GM12873 (cell line): ENCODE results near the gene MUSK.

Experiments used
- CTCF ChIP-seq: IDR thresholded peaks from 2 replicates; pipeline ENCODE4 v1.5.1; 2012; ENCODE audit warnings: low read depth, mild to moderate bottlenecking, moderate library complexity, low read length, control low read depth; ENCODE audit not compliant: insufficient read depth; ENCODE audit errors: missing control alignments

MUSK gene

DNA sequence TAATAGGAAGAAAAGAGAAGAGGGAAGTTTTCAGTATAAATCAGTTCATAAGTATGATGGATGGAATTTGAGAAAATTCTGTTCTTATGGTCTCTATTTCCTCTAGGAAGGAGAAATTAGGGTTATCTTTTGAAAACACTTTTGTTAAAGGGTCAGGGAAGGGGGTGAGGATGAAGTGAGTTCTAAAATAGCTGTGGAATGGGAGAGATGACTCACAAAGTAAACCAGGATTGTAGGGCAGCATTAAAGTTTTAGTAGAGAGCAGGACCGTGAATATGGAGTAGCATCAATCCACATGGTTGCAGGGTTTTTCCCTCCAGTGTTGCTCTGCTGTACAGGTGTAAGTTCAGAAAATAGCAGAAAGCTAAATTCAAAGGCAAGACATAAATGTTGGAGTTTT lies 32.4 kb downstream of the MUSK start:
- TF ChIP-seq CTCF = no peak

- TF ChIP-seq CTCF = no peak
Observed at GRCh38 chr9:110703669-110704068, 35.1 kb downstream of the MUSK start.

- TF ChIP-seq CTCF = no peak
Observed at GRCh38 chr9:110707419-110707818, 38.8 kb downstream of the MUSK start.

- TF ChIP-seq CTCF = no peak
Observed at GRCh38 chr9:110710420-110710819, 41.8 kb downstream of the MUSK start.

DNA sequence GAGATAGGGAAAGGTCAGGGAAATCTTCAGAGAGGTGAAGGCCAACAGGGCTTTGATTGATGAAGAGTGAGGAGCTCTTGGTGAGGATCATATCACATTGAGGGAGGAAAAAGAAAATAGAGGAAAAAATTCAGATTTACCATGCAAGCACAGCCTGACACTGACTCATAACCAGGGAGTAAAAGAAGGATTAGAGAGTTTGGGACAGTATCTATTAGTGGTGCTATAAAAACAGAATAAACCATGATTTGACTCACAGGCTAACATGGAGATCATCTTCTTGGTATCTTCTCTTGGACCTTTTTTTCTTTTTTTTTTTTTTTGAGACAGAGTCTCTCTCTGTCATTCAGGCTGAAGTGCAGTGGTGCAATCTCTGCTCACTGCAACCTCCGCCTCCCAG lies 44.4 kb downstream of the MUSK start:
- no peak for TF ChIP-seq CTCF

DNA sequence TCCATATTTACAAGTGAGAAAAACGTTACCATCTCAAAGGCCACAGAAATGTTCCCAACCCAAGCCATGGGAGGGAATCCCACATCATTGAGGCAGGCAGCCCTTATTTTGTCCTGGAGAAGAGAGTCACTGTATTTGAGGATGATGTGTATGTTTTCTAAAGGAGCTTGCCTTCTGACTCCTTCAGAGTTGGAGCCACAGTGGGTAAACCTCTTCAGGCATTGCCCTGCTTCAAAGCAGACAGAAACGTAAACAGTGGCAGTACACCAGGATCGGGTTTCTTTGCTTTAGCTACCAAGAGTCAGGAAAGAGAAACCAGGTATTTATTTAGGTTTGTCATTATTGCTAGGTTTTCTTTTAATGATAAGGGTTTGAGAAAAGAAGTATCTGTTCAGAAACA lies 45.7 kb downstream of the MUSK start:
- no peak for TF ChIP-seq CTCF

DNA sequence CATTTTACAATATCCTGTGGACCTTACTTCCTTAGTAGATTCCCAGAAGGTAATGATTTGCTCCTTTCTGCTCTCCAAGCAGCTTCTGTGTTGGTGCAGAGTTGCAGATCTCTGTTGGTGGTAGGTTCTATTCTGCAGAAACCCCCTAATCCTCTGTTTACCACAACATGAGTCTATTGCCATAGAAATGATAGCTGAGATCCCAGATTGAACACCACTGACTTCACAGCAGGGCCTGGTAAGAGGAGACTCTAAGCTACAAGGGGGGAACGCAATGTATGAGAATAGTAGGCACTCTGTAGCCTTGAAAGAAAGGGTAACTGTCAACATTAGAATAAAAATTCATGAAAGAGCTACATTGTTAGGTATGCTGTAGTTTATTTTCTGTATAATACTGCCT lies 59.5 kb downstream of the MUSK start:
- no peak for TF ChIP-seq CTCF

DNA sequence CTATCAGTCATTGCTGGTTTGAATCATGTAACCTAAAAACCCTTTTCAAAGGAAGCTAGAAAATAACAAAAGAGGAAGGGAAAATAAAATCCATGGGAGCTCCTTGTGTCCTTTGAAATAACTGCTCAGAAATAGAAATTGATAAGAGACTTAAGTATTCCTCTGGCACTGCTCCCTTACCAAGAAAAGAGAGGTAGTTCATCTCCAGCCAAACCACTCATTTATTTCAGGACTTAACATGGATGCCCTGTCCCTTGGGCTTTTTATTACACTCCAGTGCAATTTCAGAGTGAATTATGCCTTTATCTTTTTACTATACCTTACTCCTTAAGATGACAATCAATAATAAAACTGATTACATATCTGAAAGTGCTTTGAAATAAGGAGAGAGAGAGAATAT lies 61.0 kb downstream of the MUSK start:
- TF ChIP-seq CTCF = no peak
